ENCODE results near the gene TPCN2. TPM values are rescaled to one million over a fixed set of nuclear protein-coding genes. Genes with fewer than 3 reads are reported as not detected.
"Not testable (repeated sequence)": the region's sequence is repeated elsewhere in the genome, so short reads cannot be mapped to it uniquely, and the experiment has no call there.

The TPCN2 gene
- total RNA-seq, 1 experiment from 2014 or later: 63.6 TPM

DNA sequence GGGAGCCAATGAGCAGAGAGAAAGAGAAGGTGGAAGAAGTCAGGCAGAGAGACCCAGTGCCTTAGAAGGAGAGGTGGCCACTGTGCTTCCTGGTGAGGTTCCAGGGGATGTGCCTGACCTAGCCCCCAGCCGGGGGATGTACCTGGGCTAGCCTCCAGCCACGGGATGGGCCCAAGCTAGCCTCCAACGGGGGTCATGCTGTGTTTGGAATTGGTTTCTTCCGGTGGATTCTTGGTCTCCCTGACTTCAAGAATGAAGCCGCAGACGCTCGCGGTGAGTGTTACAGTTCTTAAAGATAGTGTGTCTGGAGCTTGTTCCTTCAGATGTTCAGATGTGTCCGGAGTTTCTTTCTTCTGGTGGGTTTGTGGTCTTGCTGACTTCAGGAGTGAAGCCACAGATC lies 100.1 kb downstream of the TPCN2 start:
- H3K9me3 Mint-ChIP-seq (ENCODE audit: unreplicated experiment): peaks cover 50% of the 10 kb centered on the region
- H3K27me3 Mint-ChIP-seq (ENCODE audit: insufficient read depth, unreplicated experiment): no peaks in the 10 kb centered on the region
- Histone ChIP-seq H3K9me3 (peaks cover 41% of the 10 kb centered on the region), H3K27me3 (replicated peaks; ENCODE audit: control insufficient read depth, insufficient read depth, low read length) (no peaks in the 10 kb centered on the region), H3K4me3 (ENCODE audit: low read depth, low read length) (no peak overlapping the region), H3K36me3 (ENCODE audit: control insufficient read depth, insufficient read depth, low read length) (no peaks in the 10 kb centered on the region), H3K4me1 (peaks cover 9% of the 10 kb centered on the region; the same call in 1 of the 2 replicates)
- intact Hi-C loops (cut with micrococcal nuclease; ENCODE audit: unreplicated experiment): no loop called here
- ChIA-PET CTCF (no interaction called here), POLR2A (no interaction called here)
- no peaks in the 10 kb centered on the region for H3K36me3 Mint-ChIP-seq (ENCODE audit: insufficient read depth, unreplicated experiment)
- no peaks in the 10 kb centered on the region for H3K4me1 Mint-ChIP-seq (ENCODE audit: low read depth, unreplicated experiment)
- DNase-seq: peak in 1 of 2 experiments; percentile 28
- TF ChIP-seq, protein P1, sequence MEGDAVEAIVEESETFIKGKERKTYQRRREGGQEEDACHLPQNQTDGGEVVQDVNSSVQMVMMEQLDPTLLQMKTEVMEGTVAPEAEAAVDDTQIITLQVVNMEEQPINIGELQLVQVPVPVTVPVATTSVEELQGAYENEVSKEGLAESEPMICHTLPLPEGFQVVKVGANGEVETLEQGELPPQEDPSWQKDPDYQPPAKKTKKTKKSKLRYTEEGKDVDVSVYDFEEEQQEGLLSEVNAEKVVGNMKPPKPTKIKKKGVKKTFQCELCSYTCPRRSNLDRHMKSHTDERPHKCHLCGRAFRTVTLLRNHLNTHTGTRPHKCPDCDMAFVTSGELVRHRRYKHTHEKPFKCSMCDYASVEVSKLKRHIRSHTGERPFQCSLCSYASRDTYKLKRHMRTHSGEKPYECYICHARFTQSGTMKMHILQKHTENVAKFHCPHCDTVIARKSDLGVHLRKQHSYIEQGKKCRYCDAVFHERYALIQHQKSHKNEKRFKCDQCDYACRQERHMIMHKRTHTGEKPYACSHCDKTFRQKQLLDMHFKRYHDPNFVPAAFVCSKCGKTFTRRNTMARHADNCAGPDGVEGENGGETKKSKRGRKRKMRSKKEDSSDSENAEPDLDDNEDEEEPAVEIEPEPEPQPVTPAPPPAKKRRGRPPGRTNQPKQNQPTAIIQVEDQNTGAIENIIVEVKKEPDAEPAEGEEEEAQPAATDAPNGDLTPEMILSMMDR (IDR thresholded peaks at IDR 0.05; ENCODE audit: insufficient read depth in 1 of 2, low read depth in 1 of 2, low read length in 1 of 2, severe bottlenecking in 1 of 2, unreplicated experiment in 1 of 2): no peak
- BruUV-seq (replicated peaks): no TSS peak
- H3K4me3 Mint-ChIP-seq (ENCODE audit: unreplicated experiment): no peak overlapping the region
- H3K27ac Mint-ChIP-seq (ENCODE audit: unreplicated experiment): no peak overlapping the region

DNA sequence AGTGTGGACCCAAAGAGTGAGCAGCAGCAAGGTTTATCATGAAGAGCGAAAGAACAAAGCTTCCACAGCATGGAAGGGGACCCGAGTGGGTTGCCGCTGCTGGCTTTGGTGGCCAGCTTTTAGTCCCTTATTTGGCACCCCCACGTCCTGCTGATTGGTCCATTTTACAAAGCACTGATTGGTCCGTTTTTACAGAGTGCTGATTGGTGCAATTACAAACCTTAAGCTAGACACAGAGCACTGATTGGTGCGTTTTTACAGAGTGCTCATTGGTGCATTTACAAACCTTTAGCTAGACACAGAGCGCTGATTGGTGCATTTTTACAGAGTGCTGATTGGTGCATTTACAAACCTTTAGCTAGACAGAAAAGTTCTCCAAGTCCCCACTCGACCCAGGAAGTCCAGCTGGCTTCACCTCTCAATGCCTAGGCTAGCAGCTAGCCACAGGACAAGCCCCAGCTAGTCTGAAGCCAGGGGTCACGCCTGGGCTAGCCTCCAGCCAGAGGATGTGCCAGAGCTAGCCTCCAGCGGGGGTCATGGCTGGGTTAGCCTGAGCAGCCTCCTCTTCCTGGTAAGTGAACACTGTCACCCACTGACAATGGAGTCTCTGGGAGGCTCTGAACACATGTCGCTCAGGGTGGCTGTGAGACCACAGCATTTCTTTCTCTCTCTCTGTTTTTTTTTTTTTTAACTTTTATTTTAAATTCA lies 100.8 kb downstream of the TPCN2 start:
- DNase-seq: peak in 1 of 2 experiments; percentile 36
- H3K36me3 ChIP-seq (ENCODE audit: control insufficient read depth, insufficient read depth, low read length); POLR2A ChIA-PET; H3K4me1 Mint-ChIP-seq (ENCODE audit: low read depth, unreplicated experiment); BruUV-seq (replicated peaks); H3K27me3 ChIP-seq (replicated peaks; ENCODE audit: control insufficient read depth, insufficient read depth, low read length); intact Hi-C loops (cut with micrococcal nuclease; ENCODE audit: unreplicated experiment); H3K4me1 ChIP-seq; H3K4me3 ChIP-seq (ENCODE audit: low read depth, low read length); H3K27me3 Mint-ChIP-seq (ENCODE audit: insufficient read depth, unreplicated experiment); H3K36me3 Mint-ChIP-seq (ENCODE audit: insufficient read depth, unreplicated experiment); H3K27ac Mint-ChIP-seq (ENCODE audit: unreplicated experiment); H3K4me3 Mint-ChIP-seq (ENCODE audit: unreplicated experiment): not testable (repeated sequence)
- peaks cover 41% of the 10 kb centered on the region for H3K9me3 ChIP-seq
- CTCF ChIA-PET: interaction anchor here (0.7 kb wide), 1 partner anchor 12 kb away, joined by 3 read pairs; no protein-coding TSS in a partner anchor
- peaks cover 50% of the 10 kb centered on the region for H3K9me3 Mint-ChIP-seq (ENCODE audit: unreplicated experiment)

DNA sequence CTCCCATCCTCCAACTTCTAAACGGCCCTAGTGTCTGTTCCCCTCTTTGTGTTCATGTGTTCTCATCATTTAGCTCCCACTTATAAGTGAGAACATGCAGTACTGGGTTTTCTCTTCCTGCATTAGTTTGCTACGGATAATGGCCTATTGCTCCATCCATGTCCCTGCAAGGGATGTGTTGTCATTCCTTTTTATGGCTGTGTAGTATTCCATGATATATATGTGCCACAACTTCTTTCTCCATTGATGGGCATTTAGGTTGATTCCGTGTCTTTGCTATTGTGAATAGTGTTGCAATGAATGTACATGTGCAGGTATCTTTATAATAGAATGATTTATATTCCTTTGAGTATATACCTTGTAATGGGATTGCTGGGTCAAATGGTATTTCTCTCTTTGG lies 101.4 kb downstream of the TPCN2 start:
- Mint-ChIP-seq H3K27me3 (ENCODE audit: insufficient read depth, unreplicated experiment) (no peaks in the 10 kb centered on the region), H3K27ac (ENCODE audit: unreplicated experiment) (no peak overlapping the region), H3K4me3 (ENCODE audit: unreplicated experiment) (no peak overlapping the region), H3K9me3 (ENCODE audit: unreplicated experiment) (peaks cover 48% of the 10 kb centered on the region), H3K36me3 (ENCODE audit: insufficient read depth, unreplicated experiment) (no peaks in the 10 kb centered on the region), H3K4me1 (ENCODE audit: low read depth, unreplicated experiment) (no peaks in the 10 kb centered on the region)
- peaks cover 1% of the 10 kb centered on the region; the same call in 1 of the 2 replicates for H3K4me1 ChIP-seq
- no peaks in the 10 kb centered on the region for H3K27me3 ChIP-seq (replicated peaks; ENCODE audit: control insufficient read depth, insufficient read depth, low read length)
- no peak for DNase-seq
- intact Hi-C loops (cut with micrococcal nuclease; ENCODE audit: unreplicated experiment): no loop called here
- BruUV-seq (replicated peaks): no TSS peak
- H3K4me3 ChIP-seq (ENCODE audit: low read depth, low read length): no peak overlapping the region
- TF ChIP-seq, protein P1 (IDR thresholded peaks at IDR 0.05; ENCODE audit: insufficient read depth in 1 of 2, low read depth in 1 of 2, low read length in 1 of 2, severe bottlenecking in 1 of 2, unreplicated experiment in 1 of 2): no peak
- H3K9me3 ChIP-seq: peaks cover 38% of the 10 kb centered on the region
- CTCF ChIA-PET: no interaction called here
- POLR2A ChIA-PET: no interaction called here
- H3K36me3 ChIP-seq (ENCODE audit: control insufficient read depth, insufficient read depth, low read length): no peaks in the 10 kb centered on the region

Data from Caco-2 (cell line).